Kidney (tissue), 14 donors: ENCODE results near the gene EPHA6. TPM values are rescaled to one million over a fixed set of nuclear protein-coding genes. Genes with fewer than 3 reads are reported as not detected.
A peak's percentile ranks its signal among the peaks of the same experiment; 100 is the strongest.

ENCODE experiments used
- DNase-seq, 5 donors: peaks; one replicate each; pipeline ENCODE4 v3.0.0-alpha.2; 2013 to 2020
- FAIRE-seq: peaks from 2 replicates; lab custom pipeline; 2012; peaks lifted over from hg19 to GRCh38; lab: Jason Lieb, UNC
- H3K27ac ChIP-seq, 2 donors: one replicate each; pipeline ENCODE4 v1.7.0; 2013; ENCODE audit warnings: low read depth in 2 of 2, low read length in 2 of 2, inconsistent platforms in 1 of 2
- H3K27me3 ChIP-seq: one replicate; pipeline ENCODE4 v1.7.1; 2013; ENCODE audit warnings: low read length, inconsistent platforms; ENCODE audit not compliant: control insufficient read depth, insufficient read depth
- H3K36me3 ChIP-seq, 3 donors: one replicate each; pipeline versions ENCODE4 v1.7.0 to v1.7.1; 2013; ENCODE audit warnings: low read length in 3 of 3, control low read depth in 1 of 3, inconsistent platforms in 1 of 3; ENCODE audit not compliant: insufficient read depth in 3 of 3, control insufficient read depth in 2 of 3
- H3K4me1 ChIP-seq, 3 donors: one replicate each; pipeline versions ENCODE4 v1.7.0 to v1.7.1; 2013; ENCODE audit warnings: low read length in 3 of 3, inconsistent platforms in 1 of 3, low read depth in 1 of 3; ENCODE audit not compliant: control insufficient read depth in 2 of 3, insufficient read depth in 2 of 3
- H3K4me3 ChIP-seq, 3 donors: one replicate each; pipeline versions ENCODE4 v1.7.0 to v1.8.1; 2013; ENCODE audit warnings: low read length in 3 of 3, control low read depth in 1 of 3, inconsistent platforms in 1 of 3
- H3K9ac ChIP-seq, 3 donors: one replicate each; pipeline versions ENCODE4 v1.7.0 to v1.7.1; 2013; ENCODE audit warnings: low read length in 3 of 3, control low read depth in 1 of 3, inconsistent platforms in 1 of 3
- H3K9me3 ChIP-seq, 3 donors: one replicate each; pipeline versions ENCODE4 v1.7.0 to v1.7.1; 2013; ENCODE audit warnings: low read length in 3 of 3, control low read depth in 1 of 3, inconsistent platforms in 1 of 3; ENCODE audit not compliant: control insufficient read depth in 2 of 3, insufficient read depth in 1 of 3
- intact Hi-C: fragments of 100-400 bp; cut with DNase I; formaldehyde crosslinking; loops from one replicate; pipeline ENCODE4 v1.11.1; 2022
- polyA plus RNA-seq: library from polyadenylated mRNA; stranded (reverse); fragments of 350-450 nt; fragmentation: Illumina TruSeq; extraction: RNeasy Lipid Tissue Mini Kit (QIAGEN cat#74804); gene quantifications from one replicate; pipeline ENCODE4 v1.2.3, GENCODE V29; 2014; ENCODE audit warnings: low read depth, low replicate concordance; ENCODE audit not compliant: insufficient read depth
- total RNA-seq: library from RNA; stranded (reverse); fragmentation: NEBNext Ultra II Directional; extraction: Animal tissue kit (Norgen Biotek cat#: 25700); gene quantifications from one replicate; pipeline ENCODE4 v1.2.1, GENCODE V29; 2021
- TF ChIP-seq, protein P1 (sequence below): IDR thresholded peaks from 3 replicates; pipeline ENCODE4 v1.5.1; 2012; ENCODE audit warnings: mild to moderate bottlenecking, moderate library complexity, borderline replicate concordance; ENCODE audit not compliant: insufficient read depth; ENCODE audit errors: extremely low read depth
- donor health status: control.
- donor health status: control.
- donor health status: control.
- donor health status: control.
- donor health status: control.
- donor health status: DM: yes; HTN: yes; CAD: no.
- donor health status: Normal renal cell carcinoma (clear cell type).

The EPHA6 gene
- total and polyA plus RNA-seq, 2 donors from 2014 or later = 0.66 TPM; not detected in 1

DNA sequence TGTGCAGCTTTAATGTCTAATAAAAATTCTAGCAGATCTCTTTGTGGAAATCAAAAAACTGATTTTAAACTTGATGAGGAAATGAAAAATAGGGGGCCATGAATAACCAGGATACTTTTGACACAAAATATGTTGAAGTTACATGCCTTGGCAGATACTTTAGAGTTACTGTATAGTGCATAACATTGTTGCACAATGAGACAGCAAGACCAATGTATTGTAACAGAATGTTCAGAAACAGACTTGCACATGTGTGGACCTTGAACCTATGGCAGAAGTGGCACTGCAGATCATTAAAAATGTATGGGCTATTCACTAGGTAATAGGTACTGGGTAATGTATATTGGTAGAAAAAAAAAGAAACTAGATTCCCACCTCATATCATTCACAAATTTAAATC is 607.2 kb downstream of the EPHA6 start:
- no peak overlapping the region for H3K9ac ChIP-seq
- H3K27me3 ChIP-seq = no peaks in the 10 kb centered on the region
- no peak overlapping the region for H3K4me3 ChIP-seq
- TF ChIP-seq, protein P1, sequence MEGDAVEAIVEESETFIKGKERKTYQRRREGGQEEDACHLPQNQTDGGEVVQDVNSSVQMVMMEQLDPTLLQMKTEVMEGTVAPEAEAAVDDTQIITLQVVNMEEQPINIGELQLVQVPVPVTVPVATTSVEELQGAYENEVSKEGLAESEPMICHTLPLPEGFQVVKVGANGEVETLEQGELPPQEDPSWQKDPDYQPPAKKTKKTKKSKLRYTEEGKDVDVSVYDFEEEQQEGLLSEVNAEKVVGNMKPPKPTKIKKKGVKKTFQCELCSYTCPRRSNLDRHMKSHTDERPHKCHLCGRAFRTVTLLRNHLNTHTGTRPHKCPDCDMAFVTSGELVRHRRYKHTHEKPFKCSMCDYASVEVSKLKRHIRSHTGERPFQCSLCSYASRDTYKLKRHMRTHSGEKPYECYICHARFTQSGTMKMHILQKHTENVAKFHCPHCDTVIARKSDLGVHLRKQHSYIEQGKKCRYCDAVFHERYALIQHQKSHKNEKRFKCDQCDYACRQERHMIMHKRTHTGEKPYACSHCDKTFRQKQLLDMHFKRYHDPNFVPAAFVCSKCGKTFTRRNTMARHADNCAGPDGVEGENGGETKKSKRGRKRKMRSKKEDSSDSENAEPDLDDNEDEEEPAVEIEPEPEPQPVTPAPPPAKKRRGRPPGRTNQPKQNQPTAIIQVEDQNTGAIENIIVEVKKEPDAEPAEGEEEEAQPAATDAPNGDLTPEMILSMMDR = no peak
- FAIRE-seq (no peak), DNase-seq (no peak)
- H3K9me3 ChIP-seq = no peaks in the 10 kb centered on the region
- H3K4me1 ChIP-seq = no peaks in the 10 kb centered on the region
- H3K27ac ChIP-seq = no peak overlapping the region
- no peaks in the 10 kb centered on the region for H3K36me3 ChIP-seq
- intact Hi-C loops = no loop called here

DNA sequence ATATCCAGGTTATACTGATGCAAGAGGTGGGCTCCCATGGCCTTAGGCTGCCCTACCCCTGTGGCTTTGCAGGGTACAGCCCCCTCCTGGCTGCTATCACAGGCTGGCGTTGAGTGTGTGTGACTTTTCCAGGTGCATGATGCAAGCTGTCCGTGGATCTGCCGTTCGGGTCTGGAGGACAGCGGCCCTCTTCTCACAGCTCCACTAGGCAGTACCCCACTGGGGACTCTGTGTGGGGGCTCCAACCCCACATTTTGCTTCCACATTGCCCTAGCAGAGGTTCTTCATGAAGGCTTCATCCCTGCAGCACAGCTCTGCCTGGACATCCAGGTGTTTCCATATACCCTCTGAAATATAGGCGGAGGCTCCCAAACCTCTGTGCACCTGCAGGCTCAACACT is 610.6 kb downstream of the EPHA6 start:
- TF ChIP-seq, protein P1 = no peak
- Histone ChIP-seq H3K9me3 (no peaks in the 10 kb centered on the region), H3K27ac (no peak overlapping the region), H3K4me1 (no peaks in the 10 kb centered on the region), H3K4me3 (no peak overlapping the region), H3K9ac (no peak overlapping the region), H3K36me3 (no peaks in the 10 kb centered on the region), H3K27me3 (no peaks in the 10 kb centered on the region)
- DNase-seq (no peak), FAIRE-seq (no peak)
- intact Hi-C loops = no loop called here

DNA sequence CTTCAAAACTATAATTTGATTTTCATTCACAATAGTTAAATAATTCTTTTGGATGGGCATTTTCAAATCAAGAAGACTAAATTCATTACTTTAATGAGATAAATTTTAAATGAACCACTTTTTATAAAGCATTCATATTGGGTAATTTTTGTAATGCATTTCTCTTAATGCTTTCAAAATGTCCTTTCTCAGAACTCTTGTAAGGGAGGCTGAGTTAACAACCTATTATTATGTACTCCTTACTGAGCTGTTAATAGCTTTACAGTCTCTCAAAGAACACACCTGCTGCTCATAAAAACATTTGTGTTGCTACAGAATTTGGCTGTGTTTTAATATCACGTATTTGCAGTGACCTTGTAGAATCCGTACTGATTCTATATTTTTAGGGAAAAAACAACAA is 616.2 kb downstream of the EPHA6 start:
- Histone ChIP-seq H3K4me3 (no peak overlapping the region), H3K9me3 (no peaks in the 10 kb centered on the region), H3K27me3 (no peaks in the 10 kb centered on the region), H3K36me3 (no peaks in the 10 kb centered on the region), H3K4me1 (no peaks in the 10 kb centered on the region), H3K27ac (no peak overlapping the region), H3K9ac (no peak overlapping the region)
- FAIRE-seq (no peak), DNase-seq (no peak)
- TF ChIP-seq, protein P1 = no peak
- intact Hi-C loops = no loop called here

DNA sequence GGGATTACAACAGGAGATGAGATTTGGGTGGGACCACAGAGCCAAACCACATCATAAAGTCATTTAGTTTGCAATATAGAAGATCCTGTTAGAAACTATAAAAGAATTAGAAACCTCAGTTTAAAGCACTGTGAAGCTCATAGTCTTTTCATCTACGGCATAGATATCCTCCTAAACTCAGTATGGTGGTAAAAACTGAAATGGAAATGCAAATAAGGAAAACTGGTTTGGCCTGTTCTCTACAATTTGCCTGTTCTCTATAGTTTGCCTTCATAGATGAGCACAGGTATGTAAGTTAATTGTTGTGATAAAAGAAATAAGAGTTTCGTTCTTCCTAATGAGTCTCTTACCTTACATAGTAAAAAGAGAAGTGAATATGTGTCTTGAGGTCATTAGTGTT is 618.5 kb downstream of the EPHA6 start:
- no peak for FAIRE-seq
- intact Hi-C loops = no loop called here
- TF ChIP-seq, protein P1 = no peak
- H3K4me1 ChIP-seq = no peaks in the 10 kb centered on the region
- no peaks in the 10 kb centered on the region for H3K27me3 ChIP-seq
- peak in 2 of 5 donors; percentile 6 to 9 for DNase-seq
- H3K9ac ChIP-seq = no peak overlapping the region
- H3K4me3 ChIP-seq = no peak overlapping the region
- H3K36me3 ChIP-seq = no peaks in the 10 kb centered on the region
- no peak overlapping the region for H3K27ac ChIP-seq
- no peaks in the 10 kb centered on the region for H3K9me3 ChIP-seq
